Subcutaneous abdominal adipose tissue (tissue), 5 donors: ENCODE measurements around the gene SMIM22.

Source experiments
- H3K27ac ChIP-seq: one replicate; pipeline ENCODE4 v1.7.0; 2013; ENCODE audit warnings: low read depth, mild to moderate bottlenecking, inconsistent platforms, low read length, moderate library complexity
- H3K27me3 ChIP-seq, 5 donors: one replicate each; pipeline ENCODE4 v1.7.0; 2013; ENCODE audit warnings: low read length in 5 of 5, inconsistent platforms in 1 of 5; ENCODE audit not compliant: control insufficient read depth in 5 of 5, insufficient read depth in 4 of 5
- H3K36me3 ChIP-seq, 5 donors: one replicate each; pipeline ENCODE4 v1.7.0; 2013; ENCODE audit warnings: low read length in 5 of 5; ENCODE audit not compliant: control insufficient read depth in 5 of 5, insufficient read depth in 5 of 5
- H3K4me1 ChIP-seq, 5 donors: one replicate each; pipeline ENCODE4 v1.7.0; 2013; ENCODE audit warnings: low read length in 5 of 5, mild to moderate bottlenecking in 3 of 5, moderate library complexity in 1 of 5; ENCODE audit not compliant: control insufficient read depth in 5 of 5, insufficient read depth in 5 of 5
- H3K4me3 ChIP-seq, 5 donors: one replicate each; pipeline ENCODE4 v1.7.0; 2013; ENCODE audit warnings: low read length in 5 of 5, low read depth in 1 of 5
- H3K9ac ChIP-seq, 5 donors: one replicate each; pipeline ENCODE4 v1.7.0; 2013; ENCODE audit warnings: low read length in 5 of 5, mild to moderate bottlenecking in 4 of 5, moderate library complexity in 3 of 5
- H3K9me3 ChIP-seq, 5 donors: one replicate each; pipeline ENCODE4 v1.7.0; 2013; ENCODE audit warnings: low read length in 5 of 5; ENCODE audit not compliant: control insufficient read depth in 5 of 5
- donor health status: healthy.
- donor health status: healthy.
- donor health status: healthy.
- donor health status: healthy.
- donor health status: healthy.

The SMIM22 gene

DNA sequence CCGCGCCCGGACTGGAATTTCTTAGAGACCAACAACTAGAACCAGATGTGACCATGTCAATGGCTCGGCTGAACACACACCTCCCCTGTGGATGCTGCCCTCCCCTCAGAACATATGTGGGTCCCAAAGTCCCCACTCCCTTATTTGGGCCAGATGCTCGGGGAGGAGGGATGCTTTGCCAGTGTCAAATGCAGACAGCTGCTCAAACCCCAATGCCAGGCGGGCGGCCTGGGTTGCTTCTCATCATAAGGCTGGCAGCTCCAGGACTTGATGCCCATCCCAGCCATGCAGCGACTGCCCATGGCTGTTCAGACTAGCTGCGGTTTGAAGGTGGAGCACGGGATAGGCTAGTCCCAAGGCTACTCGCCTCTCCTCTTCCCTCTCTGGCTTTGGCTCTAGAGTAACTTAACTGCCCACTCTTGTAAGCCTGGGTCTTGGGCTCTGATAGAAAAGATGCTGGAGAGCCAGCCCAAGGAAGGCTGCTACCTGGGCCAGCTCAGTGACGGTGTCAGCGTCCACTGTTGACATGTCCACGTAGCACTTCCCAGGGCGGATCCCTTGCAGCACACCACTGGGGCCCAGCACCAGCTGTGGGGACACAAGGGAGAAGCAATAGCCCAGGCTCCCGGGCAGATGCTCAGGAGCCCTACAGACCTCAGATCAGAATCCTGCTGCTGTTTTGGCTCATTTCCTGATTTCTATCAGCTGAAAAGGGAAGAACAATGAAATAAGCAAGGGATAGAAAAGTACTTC lies 18.3 kb downstream of the SMIM22 start:
- Histone ChIP-seq H3K9ac (no peak overlapping the region), H3K4me3 (no peak overlapping the region), H3K4me1 (no peaks in the 10 kb centered on the region), H3K9me3 (no peaks in the 10 kb centered on the region), H3K36me3 (peaks cover 7 to 81% (median 74%) of the 10 kb centered on the region in 5 donors), H3K27ac (no peak overlapping the region), H3K27me3 (no peaks in the 10 kb centered on the region)

- no peak overlapping the region for H3K9ac ChIP-seq
Observed at GRCh38 chr16:4814046-4814445, 18.9 kb downstream of the SMIM22 start.

GRCh38 chr16:4814542-4815173 lies 19.5 kb downstream of the SMIM22 start:
- no peaks in the 10 kb centered on the region for H3K9me3 ChIP-seq
- H3K9ac ChIP-seq = no peak overlapping the region
- H3K27me3 ChIP-seq = no peaks in the 10 kb centered on the region
- no peak overlapping the region for H3K4me3 ChIP-seq
- H3K27ac ChIP-seq = no peak overlapping the region
- peaks cover 7 to 81% (median 77%) of the 10 kb centered on the region in 5 donors for H3K36me3 ChIP-seq
- H3K4me1 ChIP-seq = no peaks in the 10 kb centered on the region

More at GRCh38 chr16:4814046-4814445, 18.9 kb downstream of the SMIM22 start:
- no peak overlapping the region for H3K4me3 ChIP-seq
- no peaks in the 10 kb centered on the region for H3K9me3 ChIP-seq
- no peaks in the 10 kb centered on the region for H3K4me1 ChIP-seq
- peaks cover 7 to 81% (median 76%) of the 10 kb centered on the region in 5 donors for H3K36me3 ChIP-seq
- no peaks in the 10 kb centered on the region for H3K27me3 ChIP-seq
- no peak overlapping the region for H3K27ac ChIP-seq

- no peaks in the 10 kb centered on the region for H3K27me3 ChIP-seq
- no peak overlapping the region for H3K27ac ChIP-seq
- H3K36me3 ChIP-seq = peaks cover 13 to 89% (median 76%) of the 10 kb centered on the region in 5 donors
- no peaks in the 10 kb centered on the region for H3K9me3 ChIP-seq
- no peak overlapping the region for H3K4me3 ChIP-seq
- no peaks in the 10 kb centered on the region for H3K4me1 ChIP-seq
- H3K9ac ChIP-seq = peak overlapping the region in 1 of 5 donors; percentile 9
Observed at GRCh38 chr16:4820652-4821051, 25.5 kb downstream of the SMIM22 start.

DNA sequence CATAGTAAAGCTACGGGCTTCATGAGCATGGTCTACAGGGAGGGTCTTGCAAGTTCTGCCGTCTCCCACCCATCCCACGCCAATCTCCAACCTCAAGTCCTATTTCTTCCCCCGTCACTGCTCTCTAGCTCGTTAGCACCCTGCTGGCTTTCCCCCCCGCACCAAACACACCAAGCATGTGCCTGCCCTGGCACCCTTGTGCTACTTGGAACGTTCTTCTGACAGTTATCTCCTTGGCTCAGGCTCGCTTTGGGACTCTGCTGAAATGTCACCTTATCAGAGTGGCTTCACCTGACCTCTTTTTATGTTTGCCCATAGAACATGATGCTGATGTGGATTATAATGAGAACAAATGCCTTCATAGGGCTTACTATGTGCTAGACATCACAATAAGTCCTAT lies 30.0 kb downstream of the SMIM22 start:
- Histone ChIP-seq H3K9me3 (no peaks in the 10 kb centered on the region), H3K9ac (no peak overlapping the region), H3K27me3 (no peaks in the 10 kb centered on the region), H3K4me1 (no peaks in the 10 kb centered on the region), H3K36me3 (peaks cover 13 to 90% (median 78%) of the 10 kb centered on the region in 5 donors), H3K4me3 (no peak overlapping the region), H3K27ac (no peak overlapping the region)

GRCh38 chr16:4826526-4826925 lies 31.4 kb downstream of the SMIM22 start:
- H3K36me3 ChIP-seq = peaks cover 8 to 90% (median 79%) of the 10 kb centered on the region in 5 donors
- no peaks in the 10 kb centered on the region for H3K9me3 ChIP-seq
- no peaks in the 10 kb centered on the region for H3K27me3 ChIP-seq
- no peak overlapping the region for H3K4me3 ChIP-seq
- H3K4me1 ChIP-seq = no peaks in the 10 kb centered on the region
- no peak overlapping the region for H3K27ac ChIP-seq
- H3K9ac ChIP-seq = no peak overlapping the region

- Histone ChIP-seq H3K9me3 (no peaks in the 10 kb centered on the region), H3K36me3 (peaks cover 7 to 90% (median 80%) of the 10 kb centered on the region in 5 donors), H3K9ac (no peak overlapping the region), H3K4me3 (no peak overlapping the region), H3K27me3 (no peaks in the 10 kb centered on the region), H3K27ac (no peak overlapping the region), H3K4me1 (no peaks in the 10 kb centered on the region)
Observed at GRCh38 chr16:4826980-4827379, 31.8 kb downstream of the SMIM22 start.

DNA sequence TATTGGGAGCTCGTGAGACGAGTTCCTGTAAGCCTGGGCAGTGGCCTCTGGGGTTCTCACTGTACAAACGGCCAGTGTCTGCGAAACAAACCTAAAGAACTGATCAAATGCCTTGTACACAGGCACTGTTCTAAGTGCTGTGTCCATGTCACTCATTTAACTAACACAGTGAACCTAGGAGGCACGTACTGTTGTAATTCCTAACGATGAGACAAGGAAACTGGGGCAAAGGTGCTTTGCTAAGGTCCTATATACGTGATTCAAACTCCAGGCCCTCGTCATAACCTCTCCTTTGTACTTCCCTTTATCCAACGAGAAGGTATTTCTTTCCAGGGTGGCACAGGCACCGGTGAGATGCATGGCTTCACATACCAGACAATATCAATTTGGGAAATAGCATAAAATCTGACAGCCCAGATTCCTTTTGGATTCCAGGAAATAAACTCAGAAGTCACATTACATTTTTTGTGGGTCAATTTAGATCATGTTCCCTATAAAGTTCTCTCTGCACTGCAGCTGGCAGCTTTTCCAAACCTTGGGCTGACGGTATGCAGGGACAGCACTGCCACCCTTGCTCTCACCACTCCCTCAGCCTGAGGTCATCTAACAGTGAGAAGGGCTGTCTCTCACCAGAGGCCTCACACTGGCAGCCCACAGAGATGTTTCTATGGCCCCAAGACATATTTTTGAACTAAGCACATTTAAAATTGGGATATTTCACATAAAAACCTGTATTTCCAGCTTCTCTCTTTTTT lies 33.6 kb downstream of the SMIM22 start:
- H3K4me1 ChIP-seq = peaks cover 0 to under 1% (median 0%) of the 10 kb centered on the region in 5 donors
- peaks cover 11 to 87% (median 80%) of the 10 kb centered on the region in 5 donors for H3K36me3 ChIP-seq
- H3K9ac ChIP-seq = no peak overlapping the region
- H3K9me3 ChIP-seq = no peaks in the 10 kb centered on the region
- H3K4me3 ChIP-seq = no peak overlapping the region
- H3K27ac ChIP-seq = no peak overlapping the region
- no peaks in the 10 kb centered on the region for H3K27me3 ChIP-seq

GRCh38 chr16:4830408-4830807 lies 35.2 kb downstream of the SMIM22 start:
- H3K27me3 ChIP-seq = no peaks in the 10 kb centered on the region
- peaks cover 11 to 84% (median 70%) of the 10 kb centered on the region in 5 donors for H3K36me3 ChIP-seq
- H3K27ac ChIP-seq = no peak overlapping the region
- H3K4me3 ChIP-seq = no peak overlapping the region
- H3K4me1 ChIP-seq = peaks cover 0 to 4% (median 0%) of the 10 kb centered on the region in 5 donors
- no peaks in the 10 kb centered on the region for H3K9me3 ChIP-seq
- H3K9ac ChIP-seq = no peak overlapping the region

- H3K27me3 ChIP-seq = no peaks in the 10 kb centered on the region
- H3K4me1 ChIP-seq = peaks cover 0 to 4% (median 0%) of the 10 kb centered on the region in 5 donors
- H3K27ac ChIP-seq = no peak overlapping the region
- H3K9me3 ChIP-seq = no peaks in the 10 kb centered on the region
- no peak overlapping the region for H3K9ac ChIP-seq
- H3K4me3 ChIP-seq = no peak overlapping the region
- H3K36me3 ChIP-seq = peaks cover 11 to 86% (median 68%) of the 10 kb centered on the region in 5 donors
Observed at GRCh38 chr16:4831616-4832015, 36.4 kb downstream of the SMIM22 start.
